K562 (cell line): Measurements from ENCODE around the gene HERC3. TPM values are rescaled to one million over a fixed set of nuclear protein-coding genes. Genes with fewer than 3 reads are reported as not detected.

ENCODE experiments used
- ASH1L ChIP-seq: fragments of 450-650 bp; IDR thresholded peaks from 2 replicates; pipeline ENCODE4 v1.6.1; 2018; ENCODE audit warnings: borderline replicate concordance, mild to moderate bottlenecking, low read depth; ENCODE audit not compliant: partially characterized antibody
- FOXP1 ChIP-seq: sonication (generic); formaldehyde crosslinking; IDR thresholded peaks from 2 replicates; pipeline ENCODE4 v1.8.0; 2022; ENCODE audit warnings: mild to moderate bottlenecking, missing genetic modification reagents
- PHF8 ChIP-seq: fragments of 200-600 bp; sonication (generic); IDR thresholded peaks from 2 replicates; pipeline ENCODE4 v1.6.1; 2012; ENCODE audit warnings: mixed run types, mild to moderate bottlenecking, inconsistent platforms, low read length, moderate library complexity, borderline replicate concordance
- RB1 ChIP-seq: fragments of 450-650 bp; IDR thresholded peaks from 2 replicates; pipeline ENCODE4 v1.6.1; 2017; ENCODE audit warnings: low read depth, mild to moderate bottlenecking
- RBFOX2 ChIP-seq: fragments of 200-400 bp; formaldehyde crosslinking; IDR thresholded peaks from 2 replicates; pipeline ENCODE4 v1.6.1; 2017; ENCODE audit warnings: low read depth, mild to moderate bottlenecking, low read length, moderate library complexity
- ZNF431 ChIP-seq: sonication (generic); formaldehyde crosslinking; IDR thresholded peaks from 2 replicates; pipeline ENCODE4 v1.8.0; 2022; ENCODE audit warnings: mild to moderate bottlenecking, missing genetic modification reagents
- polyA plus RNA-seq, 8 experiments: library from polyadenylated mRNA; depleted of rRNA in 4 of 8; stranded (reverse) in 5 of 8; unstranded in 3 of 8; fragments of >200 nt; fragmentation: Nextera tagmentation in 2 of 8; fragmentation: Illumina TruSeq in 1 of 8; extraction: Ambion mirVana in 2 of 8; extraction: Trizol in 1 of 8; gene quantifications; 2 replicates each; pipeline versions ENCODE4 v1.2.1 to v1.2.3, GENCODE V29; 2011 to 2014; ENCODE audit warnings: inconsistent platforms in 1 of 8, missing spikeins in 1 of 8
- total RNA-seq, 7 experiments: library from RNA; depleted of rRNA in 6 of 7; stranded (reverse); fragments of >200 nt in 6 of 7; fragmentation: Illumina TruSeq in 2 of 7; extraction: Trizol in 2 of 7; gene quantifications; 2 replicates each; pipeline versions ENCODE4 v1.2.1 to v1.2.3, GENCODE V29; 2011 to 2021; ENCODE audit warnings: low replicate concordance in 1 of 7
- TF ChIP-seq, protein P1 (sequence below), 3 experiments: IDR thresholded peaks in 2 of 3; conservative IDR thresholded peaks in 1 of 3; 2 replicates each; pipeline ENCODE4 v1.5.1; 2011 to 2012; ENCODE audit warnings: low read length in 3 of 3, mild to moderate bottlenecking in 3 of 3, control low read depth in 2 of 3, improper control_type of control experiment in 1 of 3, inconsistent platforms in 1 of 3, low read depth in 1 of 3, mixed read lengths in 1 of 3, moderate library complexity in 1 of 3; ENCODE audit not compliant: insufficient read depth in 2 of 3
- TF ChIP-seq, protein P2 (sequence below): fragments of 450-650 bp; IDR thresholded peaks from 2 replicates; pipeline ENCODE4 v1.6.1; 2017; ENCODE audit warnings: antibody characterized with exemption, mild to moderate bottlenecking
- TF ChIP-seq, protein P3 (sequence below): sonication (generic); formaldehyde crosslinking; IDR thresholded peaks from 2 replicates; pipeline ENCODE4 v1.8.0; 2022; ENCODE audit warnings: mild to moderate bottlenecking, missing genetic modification reagents
- TF ChIP-seq, protein P4 (sequence below), 2 experiments: fragments of 450-650 bp; IDR thresholded peaks; 2 replicates each; pipeline ENCODE4 v1.6.1; 2016
- TF ChIP-seq, protein P5 (sequence below), 2 experiments: fragments of 450-650 bp in 1 of 2; sonication (generic) in 1 of 2; formaldehyde crosslinking in 1 of 2; IDR thresholded peaks in 1 of 2; conservative IDR thresholded peaks in 1 of 2; 2 replicates each; pipeline versions ENCODE4 v1.6.1 to v1.8.1; 2016 to 2023; ENCODE audit warnings: mild to moderate bottlenecking in 2 of 2, moderate library complexity in 2 of 2, inconsistent platforms in 1 of 2, missing genetic modification reagents in 1 of 2

The HERC3 gene
- total and polyA plus RNA-seq, 9 of the 15 experiments (the other 6 are each of a cell fraction or from before 2014, with no cell fraction given), result 1.8 to 13.1 (median 7.6) TPM

DNA sequence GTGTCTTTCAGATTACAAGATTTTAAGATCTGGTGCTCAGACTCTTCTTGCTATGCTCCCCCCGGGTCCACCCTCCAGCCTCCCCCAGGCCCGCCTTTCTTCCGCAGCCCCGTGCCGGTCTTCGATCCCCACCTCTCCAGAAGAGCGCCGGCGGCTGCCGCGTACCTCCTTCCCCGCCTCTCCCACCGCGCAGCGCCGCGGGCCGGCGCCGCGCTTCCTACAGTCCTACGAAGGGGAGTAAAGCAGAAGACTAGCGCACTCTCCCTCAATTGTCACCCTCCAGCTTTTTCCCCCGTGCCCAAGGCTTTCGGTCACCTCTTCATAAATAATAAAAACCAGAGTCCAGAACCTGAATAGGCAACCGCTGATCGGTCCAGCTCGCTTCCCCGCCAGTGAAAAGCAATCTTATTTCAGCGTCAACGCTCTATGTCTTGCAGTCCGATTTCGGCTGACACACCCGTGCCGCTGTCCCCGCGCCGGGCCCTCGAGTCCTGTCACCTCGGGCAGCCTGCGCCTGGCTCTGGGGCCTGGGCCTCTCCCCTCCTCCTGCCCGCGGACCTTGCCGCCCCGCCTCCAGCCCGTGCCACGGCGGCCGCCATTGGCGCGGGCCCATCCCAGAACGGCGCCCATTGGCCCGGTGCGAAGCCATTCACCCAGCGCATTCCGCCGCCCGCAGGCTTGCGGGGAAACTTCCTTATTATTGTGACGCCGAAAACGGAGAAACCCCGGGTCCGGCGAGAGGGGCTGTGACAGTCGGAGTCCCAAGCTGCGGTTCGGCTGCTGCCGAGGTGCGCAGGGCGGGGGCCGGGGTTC, at the start of gene HERC3 (continued):
- TF ChIP-seq, protein P1, sequence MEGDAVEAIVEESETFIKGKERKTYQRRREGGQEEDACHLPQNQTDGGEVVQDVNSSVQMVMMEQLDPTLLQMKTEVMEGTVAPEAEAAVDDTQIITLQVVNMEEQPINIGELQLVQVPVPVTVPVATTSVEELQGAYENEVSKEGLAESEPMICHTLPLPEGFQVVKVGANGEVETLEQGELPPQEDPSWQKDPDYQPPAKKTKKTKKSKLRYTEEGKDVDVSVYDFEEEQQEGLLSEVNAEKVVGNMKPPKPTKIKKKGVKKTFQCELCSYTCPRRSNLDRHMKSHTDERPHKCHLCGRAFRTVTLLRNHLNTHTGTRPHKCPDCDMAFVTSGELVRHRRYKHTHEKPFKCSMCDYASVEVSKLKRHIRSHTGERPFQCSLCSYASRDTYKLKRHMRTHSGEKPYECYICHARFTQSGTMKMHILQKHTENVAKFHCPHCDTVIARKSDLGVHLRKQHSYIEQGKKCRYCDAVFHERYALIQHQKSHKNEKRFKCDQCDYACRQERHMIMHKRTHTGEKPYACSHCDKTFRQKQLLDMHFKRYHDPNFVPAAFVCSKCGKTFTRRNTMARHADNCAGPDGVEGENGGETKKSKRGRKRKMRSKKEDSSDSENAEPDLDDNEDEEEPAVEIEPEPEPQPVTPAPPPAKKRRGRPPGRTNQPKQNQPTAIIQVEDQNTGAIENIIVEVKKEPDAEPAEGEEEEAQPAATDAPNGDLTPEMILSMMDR (IDR thresholded peaks at IDR 0.05 in 2 of 3, conservative IDR thresholded peaks at IDR 0.05 in 1 of 3; ENCODE audit: insufficient read depth in 2 of 3, low read depth in 1 of 3, low read length in 3 of 3), result 0 out of 6 replicates have a peak, but pooled peaks of 1 of the 3 experiments have one; percentile 5
- TF ChIP-seq, protein P2, sequence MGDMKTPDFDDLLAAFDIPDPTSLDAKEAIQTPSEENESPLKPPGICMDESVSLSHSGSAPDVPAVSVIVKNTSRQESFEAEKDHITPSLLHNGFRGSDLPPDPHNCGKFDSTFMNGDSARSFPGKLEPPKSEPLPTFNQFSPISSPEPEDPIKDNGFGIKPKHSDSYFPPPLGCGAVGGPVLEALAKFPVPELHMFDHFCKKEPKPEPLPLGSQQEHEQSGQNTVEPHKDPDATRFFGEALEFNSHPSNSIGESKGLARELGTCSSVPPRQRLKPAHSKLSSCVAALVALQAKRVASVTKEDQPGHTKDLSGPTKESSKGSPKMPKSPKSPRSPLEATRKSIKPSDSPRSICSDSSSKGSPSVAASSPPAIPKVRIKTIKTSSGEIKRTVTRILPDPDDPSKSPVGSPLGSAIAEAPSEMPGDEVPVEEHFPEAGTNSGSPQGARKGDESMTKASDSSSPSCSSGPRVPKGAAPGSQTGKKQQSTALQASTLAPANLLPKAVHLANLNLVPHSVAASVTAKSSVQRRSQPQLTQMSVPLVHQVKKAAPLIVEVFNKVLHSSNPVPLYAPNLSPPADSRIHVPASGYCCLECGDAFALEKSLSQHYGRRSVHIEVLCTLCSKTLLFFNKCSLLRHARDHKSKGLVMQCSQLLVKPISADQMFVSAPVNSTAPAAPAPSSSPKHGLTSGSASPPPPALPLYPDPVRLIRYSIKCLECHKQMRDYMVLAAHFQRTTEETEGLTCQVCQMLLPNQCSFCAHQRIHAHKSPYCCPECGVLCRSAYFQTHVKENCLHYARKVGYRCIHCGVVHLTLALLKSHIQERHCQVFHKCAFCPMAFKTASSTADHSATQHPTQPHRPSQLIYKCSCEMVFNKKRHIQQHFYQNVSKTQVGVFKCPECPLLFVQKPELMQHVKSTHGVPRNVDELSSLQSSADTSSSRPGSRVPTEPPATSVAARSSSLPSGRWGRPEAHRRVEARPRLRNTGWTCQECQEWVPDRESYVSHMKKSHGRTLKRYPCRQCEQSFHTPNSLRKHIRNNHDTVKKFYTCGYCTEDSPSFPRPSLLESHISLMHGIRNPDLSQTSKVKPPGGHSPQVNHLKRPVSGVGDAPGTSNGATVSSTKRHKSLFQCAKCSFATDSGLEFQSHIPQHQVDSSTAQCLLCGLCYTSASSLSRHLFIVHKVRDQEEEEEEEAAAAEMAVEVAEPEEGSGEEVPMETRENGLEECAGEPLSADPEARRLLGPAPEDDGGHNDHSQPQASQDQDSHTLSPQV, result no peak
- TF ChIP-seq PHF8, result peak; percentile 51; the same call in 1 of the 2 replicates
- TF ChIP-seq ASH1L, result peak; percentile 89
- peak; percentile 71 for TF ChIP-seq ZNF431 (CRISPR knock-in tag)
- TF ChIP-seq, protein P3, sequence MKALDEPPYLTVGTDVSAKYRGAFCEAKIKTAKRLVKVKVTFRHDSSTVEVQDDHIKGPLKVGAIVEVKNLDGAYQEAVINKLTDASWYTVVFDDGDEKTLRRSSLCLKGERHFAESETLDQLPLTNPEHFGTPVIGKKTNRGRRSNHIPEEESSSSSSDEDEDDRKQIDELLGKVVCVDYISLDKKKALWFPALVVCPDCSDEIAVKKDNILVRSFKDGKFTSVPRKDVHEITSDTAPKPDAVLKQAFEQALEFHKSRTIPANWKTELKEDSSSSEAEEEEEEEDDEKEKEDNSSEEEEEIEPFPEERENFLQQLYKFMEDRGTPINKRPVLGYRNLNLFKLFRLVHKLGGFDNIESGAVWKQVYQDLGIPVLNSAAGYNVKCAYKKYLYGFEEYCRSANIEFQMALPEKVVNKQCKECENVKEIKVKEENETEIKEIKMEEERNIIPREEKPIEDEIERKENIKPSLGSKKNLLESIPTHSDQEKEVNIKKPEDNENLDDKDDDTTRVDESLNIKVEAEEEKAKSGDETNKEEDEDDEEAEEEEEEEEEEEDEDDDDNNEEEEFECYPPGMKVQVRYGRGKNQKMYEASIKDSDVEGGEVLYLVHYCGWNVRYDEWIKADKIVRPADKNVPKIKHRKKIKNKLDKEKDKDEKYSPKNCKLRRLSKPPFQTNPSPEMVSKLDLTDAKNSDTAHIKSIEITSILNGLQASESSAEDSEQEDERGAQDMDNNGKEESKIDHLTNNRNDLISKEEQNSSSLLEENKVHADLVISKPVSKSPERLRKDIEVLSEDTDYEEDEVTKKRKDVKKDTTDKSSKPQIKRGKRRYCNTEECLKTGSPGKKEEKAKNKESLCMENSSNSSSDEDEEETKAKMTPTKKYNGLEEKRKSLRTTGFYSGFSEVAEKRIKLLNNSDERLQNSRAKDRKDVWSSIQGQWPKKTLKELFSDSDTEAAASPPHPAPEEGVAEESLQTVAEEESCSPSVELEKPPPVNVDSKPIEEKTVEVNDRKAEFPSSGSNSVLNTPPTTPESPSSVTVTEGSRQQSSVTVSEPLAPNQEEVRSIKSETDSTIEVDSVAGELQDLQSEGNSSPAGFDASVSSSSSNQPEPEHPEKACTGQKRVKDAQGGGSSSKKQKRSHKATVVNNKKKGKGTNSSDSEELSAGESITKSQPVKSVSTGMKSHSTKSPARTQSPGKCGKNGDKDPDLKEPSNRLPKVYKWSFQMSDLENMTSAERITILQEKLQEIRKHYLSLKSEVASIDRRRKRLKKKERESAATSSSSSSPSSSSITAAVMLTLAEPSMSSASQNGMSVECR (CRISPR knock-in tag), result peak; percentile 38; the same call in 1 of the 2 replicates
- TF ChIP-seq RBFOX2, result peak; percentile 70
- TF ChIP-seq, protein P4, sequence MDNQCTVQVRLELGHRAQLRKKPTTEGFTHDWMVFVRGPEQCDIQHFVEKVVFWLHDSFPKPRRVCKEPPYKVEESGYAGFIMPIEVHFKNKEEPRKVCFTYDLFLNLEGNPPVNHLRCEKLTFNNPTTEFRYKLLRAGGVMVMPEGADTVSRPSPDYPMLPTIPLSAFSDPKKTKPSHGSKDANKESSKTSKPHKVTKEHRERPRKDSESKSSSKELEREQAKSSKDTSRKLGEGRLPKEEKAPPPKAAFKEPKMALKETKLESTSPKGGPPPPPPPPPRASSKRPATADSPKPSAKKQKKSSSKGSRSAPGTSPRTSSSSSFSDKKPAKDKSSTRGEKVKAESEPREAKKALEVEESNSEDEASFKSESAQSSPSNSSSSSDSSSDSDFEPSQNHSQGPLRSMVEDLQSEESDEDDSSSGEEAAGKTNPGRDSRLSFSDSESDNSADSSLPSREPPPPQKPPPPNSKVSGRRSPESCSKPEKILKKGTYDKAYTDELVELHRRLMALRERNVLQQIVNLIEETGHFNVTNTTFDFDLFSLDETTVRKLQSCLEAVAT (IDR thresholded peaks at IDR 0.05), result no peak
- TF ChIP-seq, protein P5, sequence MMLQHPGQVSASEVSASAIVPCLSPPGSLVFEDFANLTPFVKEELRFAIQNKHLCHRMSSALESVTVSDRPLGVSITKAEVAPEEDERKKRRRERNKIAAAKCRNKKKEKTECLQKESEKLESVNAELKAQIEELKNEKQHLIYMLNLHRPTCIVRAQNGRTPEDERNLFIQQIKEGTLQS (IDR thresholded peaks at IDR 0.05), result no peak
- TF ChIP-seq, protein P5 (CRISPR knock-in tag; conservative IDR thresholded peaks at IDR 0.05), result no peak
- 0 out of 2 replicates have a peak, but pooled peaks have one; percentile 18 for TF ChIP-seq RB1
- peak; percentile 70; the same call in 1 of the 2 replicates for TF ChIP-seq FOXP1 (CRISPR knock-in tag)
